ENCODE data around the gene SCAF11. TPM values are rescaled to one million over a fixed set of nuclear protein-coding genes. Genes with fewer than 3 reads are reported as not detected.
"Not testable (repeated sequence)": the region's sequence is repeated elsewhere in the genome, so short reads cannot be mapped to it uniquely, and the experiment has no call there.

Gene SCAF11
- total and polyA plus RNA-seq, 11 donors: 26.4 to 148 (median 85.7) TPM

DNA sequence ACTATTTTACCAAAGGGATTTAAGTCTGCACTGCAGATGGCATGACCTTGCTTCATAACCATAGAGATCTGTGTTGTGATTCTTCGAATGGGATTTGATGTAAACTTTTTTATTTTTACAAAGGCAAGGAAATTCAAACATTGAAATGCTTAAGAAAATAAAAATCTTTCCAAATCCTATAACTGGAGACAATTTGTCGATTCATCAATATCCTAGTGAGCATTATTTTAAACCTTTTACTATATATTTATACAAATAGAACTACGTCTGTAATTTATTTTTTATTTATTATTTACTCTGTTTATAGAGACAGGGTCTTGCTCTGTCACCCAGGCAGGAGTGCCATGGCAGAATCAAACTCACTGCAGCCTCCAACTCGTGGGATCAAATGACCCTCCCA, 14.3 kb upstream of the SCAF11 start:
- WGBS, 4 donors: 75 to 82% (median 79%) methylated on average over 4 of the region's 4 CpGs
- Histone ChIP-seq H3K4me3 (no peak overlapping the region), H3K4me1 (no peaks in the 10 kb centered on the region), H3K27me3 (no peaks in the 10 kb centered on the region), H3K36me3 (no peaks in the 10 kb centered on the region), H3K27ac (no peak overlapping the region), H3K9me3 (no peaks in the 10 kb centered on the region)
- DNase-seq: no peak
- no peak for ATAC-seq
- intact Hi-C loops (cut with DNase I): loop anchor here in 6 of 10 donors (5.0 to 10.0 kb wide), 3 partner anchors 240 to 460 kb away; no protein-coding TSS in a partner anchor
- TF ChIP-seq, protein P1, sequence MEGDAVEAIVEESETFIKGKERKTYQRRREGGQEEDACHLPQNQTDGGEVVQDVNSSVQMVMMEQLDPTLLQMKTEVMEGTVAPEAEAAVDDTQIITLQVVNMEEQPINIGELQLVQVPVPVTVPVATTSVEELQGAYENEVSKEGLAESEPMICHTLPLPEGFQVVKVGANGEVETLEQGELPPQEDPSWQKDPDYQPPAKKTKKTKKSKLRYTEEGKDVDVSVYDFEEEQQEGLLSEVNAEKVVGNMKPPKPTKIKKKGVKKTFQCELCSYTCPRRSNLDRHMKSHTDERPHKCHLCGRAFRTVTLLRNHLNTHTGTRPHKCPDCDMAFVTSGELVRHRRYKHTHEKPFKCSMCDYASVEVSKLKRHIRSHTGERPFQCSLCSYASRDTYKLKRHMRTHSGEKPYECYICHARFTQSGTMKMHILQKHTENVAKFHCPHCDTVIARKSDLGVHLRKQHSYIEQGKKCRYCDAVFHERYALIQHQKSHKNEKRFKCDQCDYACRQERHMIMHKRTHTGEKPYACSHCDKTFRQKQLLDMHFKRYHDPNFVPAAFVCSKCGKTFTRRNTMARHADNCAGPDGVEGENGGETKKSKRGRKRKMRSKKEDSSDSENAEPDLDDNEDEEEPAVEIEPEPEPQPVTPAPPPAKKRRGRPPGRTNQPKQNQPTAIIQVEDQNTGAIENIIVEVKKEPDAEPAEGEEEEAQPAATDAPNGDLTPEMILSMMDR (IDR thresholded peaks at IDR 0.05): no peak
- TF ChIP-seq POLR2A (IDR thresholded peaks at IDR 0.05): no peak

DNA sequence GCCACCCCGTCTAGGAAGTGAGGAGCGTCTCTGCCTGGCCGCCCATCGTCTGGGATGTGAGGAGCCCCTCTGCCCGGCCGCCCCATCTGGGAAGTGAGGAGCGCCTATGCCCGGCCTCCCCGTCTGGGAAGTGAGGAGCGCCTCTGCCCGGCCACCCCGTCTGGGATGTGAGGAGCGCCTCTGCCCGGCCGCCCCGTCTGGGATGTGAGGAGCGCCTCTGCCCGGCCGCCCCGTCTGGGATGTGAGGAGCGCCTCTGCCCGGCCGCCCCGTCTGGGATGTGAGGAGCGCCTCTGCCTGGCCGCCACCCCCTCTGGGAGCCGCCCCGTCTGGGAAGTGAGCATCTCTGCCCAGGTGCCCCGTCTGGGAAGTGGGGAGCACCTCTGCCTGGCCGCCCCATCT, 9.7 kb upstream of the SCAF11 start:
- ATAC-seq, H3K36me3 ChIP-seq, H3K27ac ChIP-seq, DNase-seq, H3K4me1 ChIP-seq, H3K27me3 ChIP-seq, H3K9me3 ChIP-seq, H3K4me3 ChIP-seq: not testable (repeated sequence)
- intact Hi-C loops (cut with DNase I): loop anchor here in 5 of 10 donors (10.0 kb wide), 2 partner anchors 235 to 455 kb away; no protein-coding TSS in a partner anchor
- WGBS, 4 donors: 88 to 94% (median 93%) methylated on average over 16 to 30 of the region's 30 CpGs

GRCh38 chr12:45994736-45995135, 4.4 kb upstream of the SCAF11 start:
- DNase-seq (no peak), ATAC-seq (no peak)
- no peak for TF ChIP-seq POLR2A (IDR thresholded peaks at IDR 0.05)
- TF ChIP-seq, protein P1 (IDR thresholded peaks at IDR 0.05): no peak
- H3K27me3 ChIP-seq: no peaks in the 10 kb centered on the region
- peaks cover 0 to 10% (median 0%) of the 10 kb centered on the region in 12 donors for H3K4me1 ChIP-seq
- H3K4me3 ChIP-seq: no peak overlapping the region
- H3K36me3 ChIP-seq: no peaks in the 10 kb centered on the region
- intact Hi-C loops (cut with DNase I): loop anchor here in 5 of 10 donors (5.0 to 10.0 kb wide), 5 partner anchors 267 to 668 kb away; partner anchors contain the start of genes ARID2 (in 3 of the 5) and SLC38A2 (in 2 of the 5)
- no peak overlapping the region for H3K27ac ChIP-seq
- H3K9me3 ChIP-seq: no peaks in the 10 kb centered on the region
- 54 to 65% (median 57%) methylated on average over 2 of the region's 2 CpGs for WGBS, 4 donors

DNA sequence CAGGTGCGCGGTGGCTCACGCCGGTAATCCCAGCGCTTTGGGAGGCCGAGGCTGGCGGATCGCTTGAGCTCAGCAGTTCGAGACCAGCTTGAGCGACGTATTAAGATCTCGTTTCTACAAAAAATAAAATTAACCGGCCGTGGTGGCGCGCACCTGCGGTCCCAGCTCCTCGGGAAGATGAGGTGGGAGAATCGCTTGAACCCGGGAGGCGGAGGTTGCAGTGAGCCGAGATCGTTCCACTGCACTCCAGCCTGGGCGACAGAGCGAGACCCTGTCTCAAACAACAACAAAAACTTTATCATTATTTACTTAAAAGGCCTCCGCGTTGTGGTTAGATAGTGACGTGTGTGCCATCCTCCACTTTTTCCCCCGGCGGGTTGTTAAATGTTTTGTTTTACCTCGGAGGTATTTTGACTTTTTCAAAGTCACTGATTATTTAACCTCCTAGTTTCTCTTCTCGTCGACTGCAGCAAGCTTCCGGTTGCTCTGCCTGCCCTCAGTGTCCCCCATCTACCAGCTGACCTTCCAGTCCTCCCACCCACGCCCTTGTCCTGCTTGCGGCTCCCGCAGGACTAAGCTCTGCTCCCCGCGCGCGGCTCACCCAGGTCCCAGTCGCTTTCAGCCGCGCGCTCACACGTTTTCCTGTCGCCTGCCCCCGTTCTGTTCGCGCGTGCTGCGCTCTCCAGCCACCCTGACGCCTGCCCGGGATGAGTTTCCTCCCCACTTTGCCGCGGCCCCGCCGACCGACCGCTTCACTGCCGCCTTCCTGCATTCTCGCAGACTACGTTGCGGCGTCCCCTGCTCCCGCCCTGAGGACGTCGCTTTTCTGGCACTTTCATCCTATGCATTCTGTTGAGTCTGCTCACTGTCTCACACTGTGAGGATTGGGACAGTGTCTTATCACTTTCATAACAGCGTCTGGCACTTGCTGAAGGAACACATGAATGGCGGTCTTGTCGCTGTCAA, 1.2 kb upstream of the SCAF11 start:
- TF ChIP-seq POLR2A (IDR thresholded peaks at IDR 0.05): peak in 1 of 2 donors; percentile 76
- TF ChIP-seq, protein P1 (IDR thresholded peaks at IDR 0.05): peak in 1 of 12 donors; percentile 24
- intact Hi-C loops (cut with DNase I): loop anchor here in 5 of 10 donors (2.0 to 10.0 kb wide), 6 partner anchors 263 to 671 kb away; partner anchors contain the start of genes ARID2 (in 5 of the 5) and SLC38A2 (in 2 of the 5)
- Histone ChIP-seq H3K27me3 (no peaks in the 10 kb centered on the region), H3K4me1 (peaks cover 0 to 39% (median 27%) of the 10 kb centered on the region in 12 donors), H3K27ac (peak overlapping the region; percentile 95 to 100 (median 99)), H3K36me3 (peaks cover 0 to 6% (median 0%) of the 10 kb centered on the region in 9 donors), H3K9me3 (no peaks in the 10 kb centered on the region), H3K4me3 (peak overlapping the region; percentile 38 to 97 (median 82))
- DNase-seq (peak; percentile 82 to 91 (median 85)), ATAC-seq (peak; percentile 24 to 52 (median 48))
- 1 to 4% (median 2%) methylated on average over 71 of the region's 71 CpGs for WGBS, 4 donors

All from heart left ventricle (tissue), 16 donors.